HPDE6-E6E7 (cell line): ENCODE data around the gene HMCN2.

Experiments
- DNase-seq: peaks from one replicate; pipeline ENCODE4 v3.0.0; 2011; ENCODE audit warnings: missing footprints; ENCODE audit errors: extremely low spot score

HMCN2 gene

GRCh38 chr9:130265431-130266235 is at the start of gene HMCN2:
Gene HMCN2, plus strand, starts transcription at chr9:130265760. Its CDS starts 119 bp downstream, at chr9:130265879.
- no peak for DNase-seq

- no peak for DNase-seq
Observed at GRCh38 chr9:130217838-130218237, 47.7 kb upstream of the HMCN2 start.

- DNase-seq, result no peak
Observed at GRCh38 chr9:130219661-130220096, 45.9 kb upstream of the HMCN2 start.

GRCh38 chr9:130220352-130220751 is 45.2 kb upstream of the HMCN2 start:
- no peak for DNase-seq

GRCh38 chr9:130222833-130223232 is 42.7 kb upstream of the HMCN2 start:
- DNase-seq, result no peak

- DNase-seq, result no peak
Observed at GRCh38 chr9:130225071-130225470, 40.5 kb upstream of the HMCN2 start.

- DNase-seq, result no peak
Observed at GRCh38 chr9:130225586-130225985, 40.0 kb upstream of the HMCN2 start.

- no peak for DNase-seq
Observed at GRCh38 chr9:130226112-130226511, 39.4 kb upstream of the HMCN2 start.

- DNase-seq, result no peak
Observed at GRCh38 chr9:130227833-130228232, 37.7 kb upstream of the HMCN2 start.

GRCh38 chr9:130229759-130230158 is 35.8 kb upstream of the HMCN2 start:
- DNase-seq, result no peak

- DNase-seq, result no peak
Observed at GRCh38 chr9:130230631-130231030, 34.9 kb upstream of the HMCN2 start.

GRCh38 chr9:130232899-130233586 is 32.5 kb upstream of the HMCN2 start:
- DNase-seq, result no peak

GRCh38 chr9:130233587-130233945 is 32.0 kb upstream of the HMCN2 start:
- no peak for DNase-seq

- no peak for DNase-seq
Observed at GRCh38 chr9:130234340-130235260, 31.0 kb upstream of the HMCN2 start.

GRCh38 chr9:130235558-130236435 is 29.8 kb upstream of the HMCN2 start:
- no peak for DNase-seq

GRCh38 chr9:130236436-130236985 is 29.0 kb upstream of the HMCN2 start:
- no peak for DNase-seq

- DNase-seq, result peak; percentile 52
Observed at GRCh38 chr9:130237076-130237475, 28.5 kb upstream of the HMCN2 start.

GRCh38 chr9:130237763-130238524 is 27.6 kb upstream of the HMCN2 start:
- no peak for DNase-seq

- DNase-seq, result no peak
Observed at GRCh38 chr9:130239363-130239695, 26.2 kb upstream of the HMCN2 start.

- no peak for DNase-seq
Observed at GRCh38 chr9:130239741-130240241, 25.8 kb upstream of the HMCN2 start.
